Karpas-422 (cell line): ENCODE measurements around the gene ZMAT3. TPM values are rescaled to one million over a fixed set of nuclear protein-coding genes. Genes with fewer than 3 reads are reported as not detected.

Source experiments
- DNase-seq: peaks from one replicate; pipeline ENCODE4 v3.0.0-alpha.2; 2015
- H2AFZ ChIP-seq: fragments of 200-600 bp; sonication (generic); 2 replicates; pipeline ENCODE4 v1.6.1; 2014; ENCODE audit warnings: antibody characterized with exemption, low read length, mixed read lengths
- H3K27ac ChIP-seq: fragments of 200-600 bp; sonication (generic); 2 replicates; pipeline ENCODE4 v1.5.1; 2014; ENCODE audit warnings: mild to moderate bottlenecking, low read length, moderate library complexity
- H3K27me3 ChIP-seq: fragments of 200-600 bp; sonication (generic); 2 replicates; pipeline ENCODE4 v1.6.1; 2014; ENCODE audit warnings: low read length, mixed read lengths
- H3K36me3 ChIP-seq: fragments of 200-600 bp; sonication (generic); 2 replicates; pipeline ENCODE4 v1.6.1; 2014; ENCODE audit warnings: low read length, mixed read lengths; ENCODE audit not compliant: insufficient read depth
- H3K4me1 ChIP-seq: fragments of 200-600 bp; sonication (generic); 2 replicates; pipeline ENCODE4 v1.6.1; 2014; ENCODE audit warnings: mild to moderate bottlenecking, low read length, mixed read lengths
- H3K4me2 ChIP-seq: fragments of 200-600 bp; sonication (generic); 2 replicates; pipeline ENCODE4 v1.6.1; 2014; ENCODE audit warnings: low read length, low read depth, mild to moderate bottlenecking; ENCODE audit not compliant: poor library complexity, severe bottlenecking
- H3K4me3 ChIP-seq: fragments of 200-600 bp; sonication (generic); 2 replicates; pipeline ENCODE4 v1.5.1; 2014; ENCODE audit warnings: mild to moderate bottlenecking, antibody characterized with exemption, low read length, mixed read lengths
- H3K79me2 ChIP-seq: fragments of 200-600 bp; sonication (generic); 2 replicates; pipeline ENCODE4 v1.6.1; 2014; ENCODE audit warnings: mild to moderate bottlenecking, low read length, mixed read lengths
- H3K9ac ChIP-seq: fragments of 200-600 bp; sonication (generic); 2 replicates; pipeline ENCODE4 v1.6.0; 2014; ENCODE audit warnings: low read length
- H3K9me2 ChIP-seq: fragments of 200-600 bp; sonication (generic), shearing (Covaris generic); replicated peaks from 2 replicates; pipeline ENCODE4 v1.6.0; 2014; ENCODE audit warnings: mild to moderate bottlenecking, low read length, moderate library complexity; ENCODE audit not compliant: insufficient read depth
- H3K9me3 ChIP-seq: fragments of 300-700, 200-600 bp; sonication (generic); 2 replicates; pipeline ENCODE4 v1.6.1; 2014; ENCODE audit warnings: low read length, mixed read lengths
- H4K20me1 ChIP-seq: fragments of 200-600 bp; sonication (generic); 2 replicates; pipeline ENCODE4 v1.6.1; 2014; ENCODE audit warnings: mild to moderate bottlenecking, antibody characterized with exemption, low read length, low read depth; ENCODE audit not compliant: insufficient read depth
- total RNA-seq: library from RNA; depleted of rRNA; stranded (reverse); fragments of >200 nt; shearing (Covaris generic); gene quantifications from 2 replicates; pipeline ENCODE4 v1.2.3, GENCODE V29; 2014; ENCODE audit warnings: low replicate concordance

ZMAT3 gene
- total RNA-seq, 1 experiment from 2014 or later, result 11.9 TPM

- no peaks in the 10 kb centered on the region for H3K36me3 ChIP-seq
- no peaks in the 10 kb centered on the region for H3K9me2 ChIP-seq
- H3K9me3 ChIP-seq, result no peaks in the 10 kb centered on the region
- no peaks in the 10 kb centered on the region for H3K4me1 ChIP-seq
- H3K4me2 ChIP-seq, result no peak overlapping the region
- H3K9ac ChIP-seq, result no peak overlapping the region
- no peaks in the 10 kb centered on the region for H4K20me1 ChIP-seq
- no peak overlapping the region for H3K27ac ChIP-seq
- DNase-seq, result no peak
- no peak overlapping the region for H3K4me3 ChIP-seq
- no peaks in the 10 kb centered on the region for H3K79me2 ChIP-seq
- no peaks in the 10 kb centered on the region for H3K27me3 ChIP-seq
- H2AFZ ChIP-seq, result no peak overlapping the region
These were observed 44.2 kb downstream of the ZMAT3 start for GRCh38 chr3:179027326-179027900.

GRCh38 chr3:179026636-179027035, 45.0 kb downstream of the ZMAT3 start:
- Histone ChIP-seq H3K4me3 (no peak overlapping the region), H2AFZ (no peak overlapping the region), H3K9me3 (no peaks in the 10 kb centered on the region), H3K4me1 (no peaks in the 10 kb centered on the region), H3K9ac (no peak overlapping the region), H3K27ac (no peak overlapping the region), H3K9me2 (no peaks in the 10 kb centered on the region), H4K20me1 (no peaks in the 10 kb centered on the region), H3K4me2 (no peak overlapping the region), H3K27me3 (no peaks in the 10 kb centered on the region), H3K79me2 (no peaks in the 10 kb centered on the region), H3K36me3 (no peaks in the 10 kb centered on the region)
- no peak for DNase-seq

GRCh38 chr3:179021119-179021903, 50.3 kb downstream of the ZMAT3 start:
- Histone ChIP-seq H3K36me3 (no peaks in the 10 kb centered on the region), H2AFZ (no peak overlapping the region), H3K9me2 (no peaks in the 10 kb centered on the region), H3K4me1 (peaks cover 8% of the 10 kb centered on the region), H3K4me2 (no peak overlapping the region), H3K27ac (no peak overlapping the region), H3K9me3 (no peaks in the 10 kb centered on the region), H4K20me1 (no peaks in the 10 kb centered on the region), H3K79me2 (no peaks in the 10 kb centered on the region), H3K4me3 (no peak overlapping the region), H3K27me3 (no peaks in the 10 kb centered on the region), H3K9ac (no peak overlapping the region)
- DNase-seq, result no peak

- H3K36me3 ChIP-seq, result no peaks in the 10 kb centered on the region
- H2AFZ ChIP-seq, result no peak overlapping the region
- H3K27me3 ChIP-seq, result no peaks in the 10 kb centered on the region
- H4K20me1 ChIP-seq, result no peaks in the 10 kb centered on the region
- no peaks in the 10 kb centered on the region for H3K9me3 ChIP-seq
- H3K9me2 ChIP-seq, result no peaks in the 10 kb centered on the region
- no peak overlapping the region for H3K4me2 ChIP-seq
- no peak overlapping the region for H3K27ac ChIP-seq
- H3K9ac ChIP-seq, result no peak overlapping the region
- DNase-seq, result no peak
- H3K4me3 ChIP-seq, result no peak overlapping the region
- H3K4me1 ChIP-seq, result peaks cover 8% of the 10 kb centered on the region
- H3K79me2 ChIP-seq, result no peaks in the 10 kb centered on the region
These were observed 51.5 kb downstream of the ZMAT3 start for GRCh38 chr3:179020112-179020511.

- DNase-seq, result no peak
- Histone ChIP-seq H4K20me1 (no peaks in the 10 kb centered on the region), H3K4me2 (no peak overlapping the region), H3K9me3 (no peaks in the 10 kb centered on the region), H3K79me2 (no peaks in the 10 kb centered on the region), H3K9ac (no peak overlapping the region), H3K4me1 (peaks cover 8% of the 10 kb centered on the region), H3K27ac (no peak overlapping the region), H3K36me3 (no peaks in the 10 kb centered on the region), H3K4me3 (no peak overlapping the region), H3K9me2 (no peaks in the 10 kb centered on the region), H2AFZ (no peak overlapping the region), H3K27me3 (no peaks in the 10 kb centered on the region)
These were observed 52.8 kb downstream of the ZMAT3 start for GRCh38 chr3:179018808-179019207.

DNA sequence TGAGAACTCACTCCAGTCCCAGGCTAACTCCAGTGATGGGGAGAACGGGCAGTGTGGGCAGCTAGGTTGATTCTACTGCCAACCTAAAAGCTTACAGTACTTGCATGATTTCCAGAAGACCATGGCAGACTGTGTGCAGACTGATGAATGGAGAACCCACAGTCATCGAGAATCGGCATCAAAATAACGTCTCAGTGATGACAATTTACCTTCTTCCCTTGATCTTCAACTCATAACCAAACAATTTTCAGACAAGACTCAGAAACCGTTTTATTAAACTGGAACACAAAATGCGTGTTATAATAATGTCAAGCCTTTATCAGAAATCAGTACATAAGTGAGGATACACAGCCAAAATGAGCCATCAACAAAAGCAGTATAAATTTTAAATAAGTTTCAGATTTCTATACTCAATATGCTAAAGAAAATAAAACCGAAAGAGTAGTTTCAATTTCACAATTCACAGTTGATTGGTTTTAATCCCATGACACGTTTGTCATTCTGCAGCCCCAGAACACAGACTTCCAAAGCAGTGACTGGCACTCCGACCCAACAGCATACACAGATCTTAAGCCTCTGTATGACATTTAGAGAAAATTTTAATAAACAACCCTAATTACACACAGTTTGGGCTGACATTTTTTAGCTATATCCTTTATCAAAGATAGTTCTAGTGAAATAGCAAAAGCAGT, 54.5 kb downstream of the ZMAT3 start:
- Histone ChIP-seq H3K4me3 (no peak overlapping the region), H3K9ac (peak overlapping the region; percentile 3; the same call in 1 of the 2 replicates), H3K4me1 (peaks cover 8% of the 10 kb centered on the region), H3K9me3 (no peaks in the 10 kb centered on the region), H2AFZ (no peak overlapping the region), H3K79me2 (no peaks in the 10 kb centered on the region), H3K36me3 (no peaks in the 10 kb centered on the region), H3K27me3 (no peaks in the 10 kb centered on the region), H3K27ac (no peak overlapping the region), H4K20me1 (no peaks in the 10 kb centered on the region), H3K9me2 (no peaks in the 10 kb centered on the region), H3K4me2 (peak overlapping the region; percentile 50)
- DNase-seq, result no peak

DNA sequence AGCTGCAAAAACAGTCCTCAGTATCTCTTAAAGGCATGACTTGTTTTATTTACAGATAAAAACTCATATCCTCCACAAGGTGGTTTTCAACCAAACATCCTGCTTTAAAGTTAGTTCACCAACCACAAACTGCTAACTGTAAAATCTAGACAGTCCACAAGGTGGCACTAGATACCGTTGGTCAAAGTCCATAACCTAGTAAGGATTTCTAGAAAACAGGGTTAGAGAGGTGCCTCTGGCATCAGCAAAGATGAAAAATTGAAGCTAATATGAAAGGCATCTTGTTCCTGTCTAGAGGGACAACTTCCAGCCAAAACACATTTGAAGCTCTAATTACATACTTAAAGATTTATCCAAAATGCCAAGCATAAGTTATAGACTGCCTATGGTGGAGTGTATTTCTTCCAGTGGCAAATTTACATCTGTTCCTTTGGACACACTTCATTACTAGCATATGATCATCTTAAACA, 56.0 kb downstream of the ZMAT3 start:
- Histone ChIP-seq H3K4me3 (no peak overlapping the region), H3K36me3 (no peaks in the 10 kb centered on the region), H3K27ac (no peak overlapping the region), H3K9me3 (no peaks in the 10 kb centered on the region), H4K20me1 (no peaks in the 10 kb centered on the region), H3K9me2 (no peaks in the 10 kb centered on the region), H3K4me2 (no peak overlapping the region), H3K9ac (no peak overlapping the region), H3K4me1 (peaks cover 8% of the 10 kb centered on the region), H3K27me3 (no peaks in the 10 kb centered on the region), H2AFZ (no peak overlapping the region), H3K79me2 (no peaks in the 10 kb centered on the region)
- peak; percentile 93 for DNase-seq

DNA sequence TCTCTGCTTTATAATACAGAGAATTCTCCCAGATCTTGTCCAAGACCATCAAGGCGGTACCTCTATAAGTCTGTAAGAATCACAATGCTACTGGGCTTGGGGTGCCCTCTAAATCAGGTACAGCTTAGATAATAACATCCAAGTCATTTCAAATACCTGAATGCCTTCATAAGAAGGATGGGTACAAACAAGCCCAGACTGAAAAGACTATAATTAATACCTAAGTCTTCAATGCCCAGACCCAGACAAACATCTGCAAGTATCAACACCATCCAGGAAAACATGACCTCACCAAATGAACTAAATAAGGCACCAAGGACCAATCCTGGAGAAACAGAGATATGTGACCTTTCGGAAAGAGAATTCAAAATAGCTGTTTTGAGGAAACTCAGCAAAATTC, 65.9 kb downstream of the ZMAT3 start:
- Histone ChIP-seq H3K4me1 (no peaks in the 10 kb centered on the region), H3K9me3 (no peaks in the 10 kb centered on the region), H3K9ac (no peak overlapping the region), H3K27ac (no peak overlapping the region), H4K20me1 (no peaks in the 10 kb centered on the region), H3K9me2 (no peaks in the 10 kb centered on the region), H3K27me3 (no peaks in the 10 kb centered on the region), H3K4me2 (no peak overlapping the region), H3K79me2 (no peaks in the 10 kb centered on the region), H2AFZ (no peak overlapping the region), H3K36me3 (no peaks in the 10 kb centered on the region), H3K4me3 (no peak overlapping the region)
- DNase-seq, result no peak
